ENCODE results near the gene MYO9A.
"Not testable (repeated sequence)": the region's sequence is repeated elsewhere in the genome, so short reads cannot be mapped to it uniquely, and the experiment has no call there.

MYO9A gene

GRCh38 chr15:72139667-72140066, 21.7 kb upstream of the MYO9A start:
- DNase-seq = no peak

GRCh38 chr15:72136170-72137051, 18.5 kb upstream of the MYO9A start:
- no peak for DNase-seq

GRCh38 chr15:72135719-72136118, 17.8 kb upstream of the MYO9A start:
- no peak for DNase-seq

- no peak for DNase-seq
Observed at GRCh38 chr15:72133211-72133610, 15.3 kb upstream of the MYO9A start.

- no peak for DNase-seq
Observed at GRCh38 chr15:72131922-72132321, 14.0 kb upstream of the MYO9A start.

- DNase-seq = no peak
Observed at GRCh38 chr15:72130272-72130671, 12.3 kb upstream of the MYO9A start.

GRCh38 chr15:72128359-72128758, 10.4 kb upstream of the MYO9A start:
- no peak for DNase-seq

- no peak for DNase-seq
Observed at GRCh38 chr15:72127724-72128322, 9.9 kb upstream of the MYO9A start.

GRCh38 chr15:72124218-72124617, 6.3 kb upstream of the MYO9A start:
- no peak for DNase-seq

- peak; percentile 93 for DNase-seq
Observed at GRCh38 chr15:72117486-72118016, 399 bp downstream of the MYO9A start.

- DNase-seq = peak; percentile 69
Observed at GRCh38 chr15:72116731-72117485, 1.0 kb downstream of the MYO9A start.

- no peak for DNase-seq
Observed at GRCh38 chr15:72113347-72114031, 4.5 kb downstream of the MYO9A start.

GRCh38 chr15:72112805-72113204, 5.1 kb downstream of the MYO9A start:
- no peak for DNase-seq

- no peak for DNase-seq
Observed at GRCh38 chr15:72112116-72112515, 5.8 kb downstream of the MYO9A start.

GRCh38 chr15:72110355-72110754, 7.6 kb downstream of the MYO9A start:
- DNase-seq = no peak

- no peak for DNase-seq
Observed at GRCh38 chr15:72106068-72106467, 11.9 kb downstream of the MYO9A start.

GRCh38 chr15:72105111-72105510, 12.8 kb downstream of the MYO9A start:
- no peak for DNase-seq

- DNase-seq = not testable (repeated sequence)
Observed at GRCh38 chr15:72100551-72100950, 17.4 kb downstream of the MYO9A start.

- no peak for DNase-seq
Observed at GRCh38 chr15:72099155-72099554, 18.8 kb downstream of the MYO9A start.

GRCh38 chr15:72098040-72098439, 19.9 kb downstream of the MYO9A start:
- DNase-seq = no peak

- DNase-seq = no peak
Observed at GRCh38 chr15:72096796-72097195, 21.2 kb downstream of the MYO9A start.

GRCh38 chr15:72092691-72093090, 25.3 kb downstream of the MYO9A start:
- no peak for DNase-seq

GRCh38 chr15:72092006-72092405, 25.9 kb downstream of the MYO9A start:
- no peak for DNase-seq
